Measurements from ENCODE around the gene SLC7A6OS.

Gene SLC7A6OS

GRCh38 chr16:68310774-68311511 is at the start of gene SLC7A6OS, which contains the start of gene PRMT7:
TSS of gene SLC7A6OS (minus strand) at chr16:68310946. CDS start at chr16:68310926, 20 bp downstream.
TSS of gene PRMT7 (plus strand) at chr16:68311019. CDS start at chr16:68315980, 4,961 bp downstream.
- peak; percentile 59 for DNase-seq (ENCODE audit: extremely low read depth, low read depth)
- TF ChIP-seq CTCF (IDR thresholded peaks at IDR 0.05; ENCODE audit: low read depth, low read length), result peak; percentile 15

- no peak for DNase-seq (ENCODE audit: extremely low read depth, low read depth)
- TF ChIP-seq CTCF (IDR thresholded peaks at IDR 0.05; ENCODE audit: low read depth, low read length), result no peak
Observed at GRCh38 chr16:68359398-68360191, 48.8 kb upstream of the SLC7A6OS start.

- DNase-seq (ENCODE audit: extremely low read depth, low read depth), result no peak
- TF ChIP-seq CTCF (IDR thresholded peaks at IDR 0.05; ENCODE audit: low read depth, low read length), result no peak
Observed at GRCh38 chr16:68358951-68359350, 48.2 kb upstream of the SLC7A6OS start.

- TF ChIP-seq CTCF (IDR thresholded peaks at IDR 0.05; ENCODE audit: low read depth, low read length), result no peak
- no peak for DNase-seq (ENCODE audit: extremely low read depth, low read depth)
Observed at GRCh38 chr16:68357923-68358322, 47.2 kb upstream of the SLC7A6OS start.

- no peak for TF ChIP-seq CTCF (IDR thresholded peaks at IDR 0.05; ENCODE audit: low read depth, low read length)
- DNase-seq (ENCODE audit: extremely low read depth, low read depth), result no peak
Observed at GRCh38 chr16:68357521-68357922, 46.8 kb upstream of the SLC7A6OS start.

GRCh38 chr16:68356919-68357286 is 46.2 kb upstream of the SLC7A6OS start:
- no peak for TF ChIP-seq CTCF (IDR thresholded peaks at IDR 0.05; ENCODE audit: low read depth, low read length)
- no peak for DNase-seq (ENCODE audit: extremely low read depth, low read depth)

Data from AG09319 (cell line).